Stimulated activated CD4-positive, alpha-beta T cell treated with anti-CD3 and anti-CD28 coated beads, Interleukin-15, amount 100 ng/mL, for 48 hours (primary cell): Measurements from ENCODE around the gene MYEOV.

ENCODE experiments used
- DNase-seq, 2 donors: peaks; one replicate each; pipeline ENCODE4 v3.0.0-alpha.2; 2020; ENCODE audit warnings: low read depth in 2 of 2

Gene MYEOV

GRCh38 chr11:69316956-69317355 lies 23.0 kb downstream of the MYEOV start:
- DNase-seq: no peak

GRCh38 chr11:69317401-69318092 lies 23.6 kb downstream of the MYEOV start:
- DNase-seq: no peak

- no peak for DNase-seq
Measured at GRCh38 chr11:69318093-69318420, 24.1 kb downstream of the MYEOV start.

GRCh38 chr11:69319255-69320106 lies 25.5 kb downstream of the MYEOV start:
- no peak for DNase-seq

- no peak for DNase-seq
Measured at GRCh38 chr11:69320326-69320725, 26.4 kb downstream of the MYEOV start.

- DNase-seq: no peak
Measured at GRCh38 chr11:69320756-69321741, 27.1 kb downstream of the MYEOV start.

GRCh38 chr11:69321877-69322361 lies 28.0 kb downstream of the MYEOV start:
- no peak for DNase-seq

GRCh38 chr11:69325446-69325845 lies 31.5 kb downstream of the MYEOV start:
- no peak for DNase-seq

GRCh38 chr11:69326622-69327219 lies 32.8 kb downstream of the MYEOV start:
- DNase-seq: no peak

- no peak for DNase-seq
Measured at GRCh38 chr11:69327741-69328191, 33.8 kb downstream of the MYEOV start.

- DNase-seq: no peak
Measured at GRCh38 chr11:69328231-69328630, 34.3 kb downstream of the MYEOV start.

GRCh38 chr11:69329581-69329980 lies 35.6 kb downstream of the MYEOV start:
- no peak for DNase-seq

- no peak for DNase-seq
Measured at GRCh38 chr11:69330330-69330729, 36.4 kb downstream of the MYEOV start.

GRCh38 chr11:69333149-69333710 lies 39.3 kb downstream of the MYEOV start:
- no peak for DNase-seq

- DNase-seq: no peak
Measured at GRCh38 chr11:69333879-69334278, 39.9 kb downstream of the MYEOV start.

- no peak for DNase-seq
Measured at GRCh38 chr11:69335007-69335780, 41.2 kb downstream of the MYEOV start.

GRCh38 chr11:69335781-69336405 lies 41.9 kb downstream of the MYEOV start:
- DNase-seq: no peak

- peak; percentile 12 to 15 for DNase-seq
Measured at GRCh38 chr11:69337211-69337721, 43.3 kb downstream of the MYEOV start.

- no peak for DNase-seq
Measured at GRCh38 chr11:69339041-69339733, 45.2 kb downstream of the MYEOV start.
